AG20443 (cell line): ENCODE data around the gene AP3S2.
"Not testable (repeated sequence)": the region's sequence is repeated elsewhere in the genome, so short reads cannot be mapped to it uniquely, and the experiment has no call there.

ENCODE experiments used
- DNase-seq: peaks from one replicate; pipeline ENCODE4 v3.0.0; 2012; ENCODE audit warnings: low spot score, mixed read lengths

The AP3S2 gene

DNA sequence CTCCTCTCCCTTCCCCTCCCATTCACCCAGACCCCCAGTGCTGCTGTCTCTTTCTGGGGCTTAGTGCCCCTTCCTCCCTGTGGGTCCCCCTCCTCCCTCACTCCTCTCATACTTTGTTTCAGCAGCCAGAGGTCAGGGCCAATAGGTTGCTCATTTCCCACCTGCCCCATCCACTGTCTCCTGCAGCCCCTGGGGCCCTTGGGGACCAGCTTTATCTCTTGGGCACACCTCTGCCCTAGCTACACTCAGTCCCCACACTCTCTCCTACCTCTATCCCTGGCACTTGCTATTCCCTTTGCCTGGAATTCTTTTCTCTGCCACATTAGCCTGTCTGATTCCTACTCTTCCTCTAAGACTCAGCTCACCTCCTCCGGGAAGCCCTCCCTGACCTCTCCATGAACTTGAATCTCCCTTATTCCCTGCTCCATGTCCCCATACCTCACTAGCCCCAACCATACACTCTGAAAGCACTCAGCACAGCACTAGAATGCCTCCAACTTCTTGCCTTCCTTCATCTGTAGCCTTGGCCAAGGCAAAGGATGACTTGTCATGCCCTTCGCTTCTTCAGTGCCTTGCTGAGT, 93.8 kb downstream of the AP3S2 start:
- no peak for DNase-seq

DNA sequence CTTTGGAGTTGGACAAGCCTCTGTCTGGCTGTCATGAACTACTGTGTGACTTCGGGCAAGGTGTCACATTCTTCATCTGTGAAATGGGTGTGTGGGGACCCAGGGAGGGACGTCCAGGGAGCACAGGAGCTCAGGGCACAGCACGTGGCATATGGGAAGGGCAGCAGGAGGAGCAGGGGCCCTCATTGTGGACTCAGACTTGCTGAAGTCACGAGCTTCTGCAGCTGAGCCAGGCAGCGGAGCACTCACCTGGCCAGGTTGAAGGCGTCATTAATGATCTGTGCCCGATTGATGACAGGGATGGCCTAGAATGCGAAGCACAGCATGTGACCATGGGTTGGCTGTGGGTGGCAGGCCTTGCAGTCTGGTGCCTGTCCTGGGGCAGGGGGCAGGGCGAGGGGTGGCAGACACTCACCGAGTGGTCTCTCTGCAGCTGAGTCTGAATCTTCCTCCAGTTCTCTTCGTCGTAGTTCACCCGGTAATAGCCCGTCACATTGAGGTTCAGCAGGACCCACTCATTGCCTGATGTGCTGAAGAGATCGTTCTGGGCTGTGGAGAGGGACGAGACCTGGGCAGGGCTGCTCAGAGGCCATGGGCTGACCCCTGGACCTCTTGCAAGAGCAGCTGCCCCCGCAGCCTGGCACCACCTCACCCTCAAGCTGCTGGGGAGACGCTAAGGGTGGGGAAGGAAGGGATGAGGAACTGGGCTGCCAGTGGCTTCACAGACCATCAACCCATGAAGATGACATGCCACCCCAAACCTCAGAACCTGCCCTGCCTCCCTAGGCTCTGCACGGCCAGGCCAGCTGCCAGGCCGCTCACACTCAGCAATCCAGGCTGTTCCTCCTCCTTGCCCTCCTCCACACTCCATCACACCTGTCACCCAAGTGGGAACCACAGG, 94.5 kb downstream of the AP3S2 start:
- no peak for DNase-seq

DNA sequence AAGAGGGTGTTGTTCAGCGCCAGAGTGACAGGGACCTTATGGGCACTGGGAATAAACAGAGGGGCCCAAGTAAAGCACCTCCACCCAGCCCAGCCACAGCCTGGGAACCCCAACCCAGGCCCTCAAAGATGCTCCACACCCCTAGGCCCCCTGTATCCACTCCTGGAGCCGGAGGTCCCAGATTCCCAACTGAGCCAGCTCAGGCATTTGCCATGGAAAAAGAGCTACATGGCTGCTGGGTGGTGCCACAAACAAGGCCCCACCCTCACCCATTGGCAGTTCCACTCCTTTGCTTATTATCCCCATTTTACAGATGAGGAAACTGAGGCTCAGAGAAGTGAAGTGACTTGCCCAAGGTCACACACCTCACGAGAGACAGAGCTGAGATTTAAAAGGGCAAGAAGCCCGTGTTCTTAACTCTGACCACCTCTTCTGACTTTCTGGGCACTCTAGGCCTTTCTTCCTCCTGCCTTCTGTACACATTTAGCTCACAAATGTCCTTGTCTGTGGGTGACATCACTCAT, 96.1 kb downstream of the AP3S2 start:
- no peak for DNase-seq

DNA sequence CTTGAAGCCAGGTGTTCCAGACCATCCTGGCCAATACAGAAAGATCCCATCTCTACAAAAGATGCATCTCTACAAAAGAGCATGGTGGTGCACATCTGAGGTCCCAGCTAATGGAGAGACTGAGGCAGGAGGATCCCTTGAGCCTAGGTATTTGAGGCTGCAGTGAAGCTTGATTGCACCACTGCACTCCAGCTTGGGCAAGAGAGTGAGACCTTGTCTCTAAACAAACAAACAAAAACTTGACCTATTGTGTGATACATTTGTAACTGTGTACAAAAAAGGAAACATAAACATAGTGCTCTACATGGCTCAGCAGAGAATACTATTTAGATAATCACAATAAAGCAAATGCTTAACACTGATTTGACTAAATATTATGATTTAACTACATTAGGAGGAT, 97.8 kb downstream of the AP3S2 start:
- no peak for DNase-seq

GRCh38 chr15:89794627-89795241, 99.1 kb downstream of the AP3S2 start:
- DNase-seq = no peak

DNA sequence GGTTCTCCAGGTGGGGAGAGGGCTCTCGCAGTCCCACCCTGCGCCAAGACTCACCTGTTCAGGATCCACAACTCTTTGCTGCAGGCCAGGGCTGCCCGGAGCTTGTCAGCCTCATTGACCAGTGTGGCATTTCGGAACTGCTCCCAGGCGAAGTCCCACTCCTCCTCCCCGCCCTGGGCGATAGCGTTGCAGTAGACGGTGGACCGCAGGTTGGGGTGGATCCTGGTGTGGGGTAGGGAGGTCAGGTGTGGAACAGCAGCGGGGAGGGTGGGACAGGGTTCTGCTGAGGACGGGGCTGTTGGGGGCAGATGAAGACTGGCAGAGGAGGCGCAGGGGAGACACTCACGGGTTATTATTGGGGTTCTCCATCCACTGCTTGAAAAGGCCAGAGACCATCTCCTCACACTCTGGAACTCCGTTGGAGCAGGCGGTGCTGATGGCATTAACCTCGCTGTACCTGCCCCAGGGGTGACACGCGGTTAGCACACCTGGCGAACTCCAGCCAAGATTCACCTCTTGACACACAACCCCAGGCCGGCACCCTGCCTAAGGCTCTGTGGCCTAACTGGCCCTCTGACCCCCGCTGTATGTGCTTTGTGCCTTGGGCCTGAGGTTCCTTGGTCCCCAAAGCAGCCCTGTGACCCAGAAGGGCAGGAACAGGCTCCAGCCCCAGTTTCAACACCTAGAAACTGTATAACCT, 101.5 kb downstream of the AP3S2 start:
- no peak for DNase-seq

- DNase-seq = no peak
Observed at GRCh38 chr15:89790661-89791060, 103.1 kb downstream of the AP3S2 start.

DNA sequence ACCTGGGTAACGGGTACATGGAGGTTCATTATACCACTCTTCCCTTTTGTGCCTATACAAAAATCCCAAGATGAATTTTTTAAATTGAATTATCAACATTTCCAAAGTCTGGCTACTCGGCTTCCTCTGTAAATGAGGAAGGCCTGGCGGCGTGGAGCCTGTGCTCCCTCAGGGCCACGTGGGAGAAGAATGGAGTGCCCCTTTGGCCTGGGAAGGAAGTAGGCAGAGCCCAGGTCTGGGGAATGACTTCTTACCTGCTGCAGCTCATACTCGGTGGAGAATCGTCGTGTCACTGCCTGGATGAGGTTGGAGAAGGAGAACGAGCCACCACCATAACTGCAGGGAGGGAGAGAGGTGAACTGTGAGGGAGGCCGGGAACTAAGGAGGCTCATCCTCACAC, 103.6 kb downstream of the AP3S2 start:
- DNase-seq = no peak

DNA sequence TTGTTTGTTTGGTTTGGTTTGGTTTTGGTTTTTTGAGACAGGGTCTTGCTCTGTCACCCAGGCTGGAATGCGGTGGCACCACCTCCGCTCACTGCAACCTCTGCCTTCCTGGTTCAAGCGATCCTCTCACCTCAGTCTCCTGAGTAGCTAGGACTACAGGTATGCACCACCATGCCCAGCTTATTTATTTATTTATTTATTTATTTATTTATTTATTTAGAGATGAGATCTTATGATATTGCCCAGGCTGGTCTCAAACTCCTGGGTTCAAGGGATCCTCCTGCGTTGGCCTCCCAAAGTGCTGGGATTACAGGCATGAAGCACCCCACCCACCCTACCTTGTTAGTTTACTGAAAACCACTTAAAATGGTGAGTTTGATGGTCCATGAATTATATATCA, 105.2 kb downstream of the AP3S2 start:
- DNase-seq = not testable (repeated sequence)

DNA sequence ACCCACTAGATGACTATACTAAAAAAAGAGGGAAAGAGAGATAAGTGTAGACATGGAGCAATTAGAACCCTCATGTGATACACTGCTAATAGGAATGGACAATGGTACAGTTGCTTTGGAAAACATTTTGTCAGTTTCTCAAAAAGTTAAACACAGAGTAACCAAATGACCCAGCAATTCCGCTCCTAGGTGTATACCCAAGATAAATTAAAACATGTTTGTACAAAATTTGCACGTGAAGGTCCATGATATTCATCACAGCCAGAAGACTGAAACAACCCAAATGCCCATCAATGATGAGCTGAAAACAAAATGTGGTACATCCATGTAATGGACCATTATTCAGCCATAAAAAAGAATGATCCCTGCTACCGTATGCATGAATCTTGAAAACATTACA, 105.8 kb downstream of the AP3S2 start:
- no peak for DNase-seq

DNA sequence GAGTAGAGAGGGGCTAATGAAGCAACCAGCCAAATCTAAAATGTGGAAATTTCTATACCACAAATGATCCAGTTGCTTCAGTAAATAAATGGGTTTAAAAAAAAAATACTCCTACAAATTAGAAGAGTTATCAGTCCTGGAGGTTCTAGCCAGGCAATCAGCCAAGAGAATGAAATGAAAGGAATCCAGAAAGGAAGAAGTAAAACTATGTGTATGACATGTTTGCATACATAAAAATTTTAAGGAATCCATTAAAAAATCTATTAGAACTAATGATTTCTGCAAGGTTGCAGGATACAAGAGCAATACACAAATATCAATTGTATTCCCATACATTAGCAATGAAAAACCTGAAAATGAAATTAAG, 108.0 kb downstream of the AP3S2 start:
- DNase-seq = no peak

- DNase-seq = no peak
Observed at GRCh38 chr15:89785064-89785773, 108.6 kb downstream of the AP3S2 start.

GRCh38 chr15:89784686-89784960, 109.2 kb downstream of the AP3S2 start:
- DNase-seq = no peak

GRCh38 chr15:89783861-89784685, 109.7 kb downstream of the AP3S2 start:
- no peak for DNase-seq

DNA sequence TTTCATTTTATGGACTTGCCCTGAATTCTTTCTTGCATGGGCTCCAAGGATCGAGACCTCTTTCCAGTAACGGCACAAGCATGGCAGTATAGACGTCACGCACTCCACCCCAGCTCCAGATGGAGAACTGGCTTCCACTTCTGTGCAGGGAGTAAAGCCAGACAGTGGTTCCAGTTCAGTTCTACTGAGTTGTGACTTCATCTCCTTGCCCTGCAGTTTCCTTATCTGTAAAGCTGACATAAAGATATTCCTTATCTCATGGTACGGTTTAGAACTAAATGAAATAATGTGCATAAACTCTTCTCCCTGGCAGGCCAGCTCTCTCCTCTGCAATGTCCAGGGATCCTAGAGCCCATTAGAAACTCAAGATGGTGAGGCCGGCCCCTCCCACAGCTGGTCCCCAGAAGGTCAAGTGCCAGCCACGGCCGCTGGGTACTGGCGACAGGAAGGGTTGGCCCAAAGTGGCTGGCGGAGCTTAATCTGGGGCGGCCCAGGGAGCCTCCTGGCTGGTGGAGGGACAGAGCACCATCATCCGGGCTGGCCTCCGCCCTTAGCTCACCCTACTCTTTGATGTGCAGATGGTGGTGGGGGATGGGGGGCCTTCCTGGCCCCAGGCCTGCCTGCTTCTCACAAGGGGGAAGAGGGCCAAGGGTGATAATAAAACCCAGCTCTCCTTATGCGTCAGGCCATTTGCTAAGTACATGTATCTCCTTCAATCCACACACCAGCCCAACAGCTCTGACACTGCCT, 110.5 kb downstream of the AP3S2 start:
- DNase-seq = peak; percentile 69

GRCh38 chr15:89782619-89782950, 111.2 kb downstream of the AP3S2 start:
- not testable (repeated sequence) for DNase-seq

DNA sequence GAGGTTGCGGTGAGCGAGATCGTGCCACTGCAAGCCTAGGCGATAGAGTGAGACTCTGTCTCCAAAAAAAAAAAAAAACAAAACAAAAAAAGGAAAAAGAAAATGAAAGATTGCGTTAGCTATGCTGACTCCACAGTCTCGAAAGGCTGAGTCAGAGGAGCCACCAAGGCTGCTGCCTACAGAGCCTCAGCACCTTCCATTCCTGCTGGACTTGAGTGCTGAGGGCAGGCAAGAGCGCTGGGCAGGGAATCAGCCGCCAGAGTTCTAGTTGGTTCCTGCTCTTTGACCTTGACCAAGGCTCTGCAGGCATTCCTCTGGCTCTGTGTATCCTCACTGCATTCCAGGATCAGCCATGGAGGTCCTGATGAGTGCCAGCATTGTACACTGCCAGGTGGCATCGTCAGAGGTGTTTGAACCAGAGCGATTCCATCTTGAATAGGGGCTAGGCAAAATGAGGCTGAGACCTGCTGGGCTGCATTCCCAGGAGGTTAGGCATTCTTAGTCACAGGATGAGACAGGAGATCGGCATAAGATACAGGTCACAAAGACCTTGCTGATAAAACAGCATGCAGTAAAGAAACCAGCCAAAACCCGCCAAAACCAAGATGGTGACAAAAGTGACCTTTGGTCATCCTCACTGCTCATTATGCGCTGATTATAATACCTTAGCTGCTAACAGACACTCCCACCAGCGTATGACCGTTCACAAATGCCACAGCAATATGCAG, 111.7 kb downstream of the AP3S2 start:
- peak; percentile 68 for DNase-seq

- no peak for DNase-seq
Observed at GRCh38 chr15:89781055-89781454, 112.7 kb downstream of the AP3S2 start.

GRCh38 chr15:89780601-89781000, 113.2 kb downstream of the AP3S2 start:
- no peak for DNase-seq
